Measurements from ENCODE around the gene RCOR2.

DNA sequence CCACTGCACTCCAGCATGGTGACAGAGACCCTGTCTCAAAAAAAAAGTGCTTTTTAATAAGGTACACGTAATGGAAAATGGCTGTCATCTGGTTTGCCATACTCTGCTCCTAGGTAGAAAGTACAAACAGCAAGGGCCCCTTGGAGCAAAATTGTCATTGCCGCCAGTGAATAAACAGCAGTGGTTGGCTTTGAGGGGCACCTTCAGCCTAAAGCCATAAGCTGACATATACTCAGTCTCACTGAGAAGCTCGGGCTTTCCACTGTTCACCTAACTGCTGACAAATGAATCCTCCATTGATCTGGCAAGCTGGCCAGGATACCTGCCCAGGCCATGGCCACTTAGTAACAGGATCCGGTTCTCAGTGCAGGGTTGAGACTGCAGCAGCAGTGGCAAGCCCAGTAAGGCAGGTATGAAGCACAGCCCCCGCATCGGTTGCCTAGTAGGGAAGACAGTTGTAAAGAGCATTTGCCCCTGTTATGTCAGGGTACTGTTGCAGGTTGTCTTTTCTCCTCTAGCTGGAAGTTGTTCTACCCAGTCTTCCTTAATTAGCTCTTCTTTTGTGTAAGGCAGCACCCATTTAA, 39.2 kb downstream of the RCOR2 start:
- TF ChIP-seq EZH2 (IDR thresholded peaks at IDR 0.05; ENCODE audit: low read length): no peak
- TF ChIP-seq, protein P1, sequence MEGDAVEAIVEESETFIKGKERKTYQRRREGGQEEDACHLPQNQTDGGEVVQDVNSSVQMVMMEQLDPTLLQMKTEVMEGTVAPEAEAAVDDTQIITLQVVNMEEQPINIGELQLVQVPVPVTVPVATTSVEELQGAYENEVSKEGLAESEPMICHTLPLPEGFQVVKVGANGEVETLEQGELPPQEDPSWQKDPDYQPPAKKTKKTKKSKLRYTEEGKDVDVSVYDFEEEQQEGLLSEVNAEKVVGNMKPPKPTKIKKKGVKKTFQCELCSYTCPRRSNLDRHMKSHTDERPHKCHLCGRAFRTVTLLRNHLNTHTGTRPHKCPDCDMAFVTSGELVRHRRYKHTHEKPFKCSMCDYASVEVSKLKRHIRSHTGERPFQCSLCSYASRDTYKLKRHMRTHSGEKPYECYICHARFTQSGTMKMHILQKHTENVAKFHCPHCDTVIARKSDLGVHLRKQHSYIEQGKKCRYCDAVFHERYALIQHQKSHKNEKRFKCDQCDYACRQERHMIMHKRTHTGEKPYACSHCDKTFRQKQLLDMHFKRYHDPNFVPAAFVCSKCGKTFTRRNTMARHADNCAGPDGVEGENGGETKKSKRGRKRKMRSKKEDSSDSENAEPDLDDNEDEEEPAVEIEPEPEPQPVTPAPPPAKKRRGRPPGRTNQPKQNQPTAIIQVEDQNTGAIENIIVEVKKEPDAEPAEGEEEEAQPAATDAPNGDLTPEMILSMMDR (optimal IDR thresholded peaks at IDR 0.05 in 1 of 3, IDR thresholded peaks at IDR 0.05 in 1 of 3, conservative IDR thresholded peaks at IDR 0.05 in 1 of 3; ENCODE audit: extremely low read depth in 1 of 3, insufficient read depth in 2 of 3, low read length in 3 of 3): no peak

Measured in keratinocyte (primary cell).